Superior temporal gyrus (tissue), 1 donor: ENCODE results near the gene CACNG5.

Experiments used
- DNase-seq: peaks from one replicate; pipeline ENCODE4 v3.0.0-alpha.2; 2016; ENCODE audit errors: extremely low spot score

Gene CACNG5

DNA sequence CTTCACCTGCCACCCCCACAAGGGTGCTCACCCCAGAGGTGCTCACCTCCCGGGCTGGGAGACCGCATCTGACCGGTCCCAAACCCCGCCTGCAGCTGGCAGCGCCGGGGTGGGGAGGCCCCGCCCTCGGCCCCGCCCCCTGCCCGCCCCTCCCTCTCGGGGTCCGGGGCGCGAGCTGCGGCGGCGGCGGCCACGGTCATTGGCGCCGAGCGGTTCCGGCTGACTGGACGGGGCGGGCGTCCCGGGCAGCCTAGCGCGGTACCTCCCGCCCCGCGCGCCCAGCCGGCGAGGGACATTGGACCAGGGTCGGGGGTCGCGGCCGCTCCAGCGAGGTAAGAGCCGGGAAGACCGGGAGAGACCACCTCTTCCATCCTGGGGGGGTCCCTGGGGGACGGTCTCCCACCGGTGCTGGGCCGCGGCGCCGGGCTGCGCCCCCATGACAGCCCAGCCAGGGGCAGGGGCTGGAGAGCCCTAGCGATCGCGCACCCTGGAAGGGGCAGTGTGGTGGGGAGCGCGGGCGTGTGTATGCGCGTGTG lies at the start of gene CACNG5:
TSS of gene CACNG5 (plus strand) at position 199 of the 536 bp plus-strand sequence. CDS start 42,216 bp downstream, outside the sequence.
- no peak for DNase-seq

- no peak for DNase-seq
These were observed 48.8 kb upstream of the CACNG5 start for GRCh38 chr17:66786107-66786506.

- no peak for DNase-seq
These were observed 47.0 kb upstream of the CACNG5 start for GRCh38 chr17:66787914-66788313.

GRCh38 chr17:66789093-66789492 lies 45.8 kb upstream of the CACNG5 start:
- no peak for DNase-seq

GRCh38 chr17:66789961-66790437 lies 44.9 kb upstream of the CACNG5 start:
- no peak for DNase-seq

DNA sequence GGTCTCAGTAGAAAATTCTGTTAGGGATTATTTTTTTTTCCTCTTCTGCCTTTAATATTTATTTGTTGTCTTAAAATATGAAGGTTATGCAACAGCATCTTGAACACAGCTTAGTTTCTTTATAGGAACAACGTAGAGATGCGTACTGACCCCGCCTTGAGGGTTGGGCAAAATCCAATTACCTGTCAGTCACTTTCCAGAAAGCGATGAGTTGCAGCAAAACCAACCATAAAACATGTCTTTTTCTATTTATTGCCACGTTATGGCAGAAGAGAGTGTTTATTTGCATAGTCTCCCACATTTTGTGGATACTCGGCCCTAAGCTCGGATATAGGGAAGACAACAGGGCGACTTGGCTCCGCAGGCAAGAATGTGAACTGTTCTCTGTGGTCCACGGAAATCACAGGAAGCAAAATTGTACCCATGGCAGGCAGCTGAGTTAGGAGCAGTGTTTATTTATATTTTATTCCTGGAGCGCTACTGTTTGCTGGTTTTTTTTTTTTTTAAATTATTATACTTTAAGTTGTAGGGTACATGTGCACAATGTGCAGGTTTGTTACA lies 44.3 kb upstream of the CACNG5 start:
- no peak for DNase-seq

GRCh38 chr17:66791347-66791746 lies 43.6 kb upstream of the CACNG5 start:
- DNase-seq, result no peak

DNA sequence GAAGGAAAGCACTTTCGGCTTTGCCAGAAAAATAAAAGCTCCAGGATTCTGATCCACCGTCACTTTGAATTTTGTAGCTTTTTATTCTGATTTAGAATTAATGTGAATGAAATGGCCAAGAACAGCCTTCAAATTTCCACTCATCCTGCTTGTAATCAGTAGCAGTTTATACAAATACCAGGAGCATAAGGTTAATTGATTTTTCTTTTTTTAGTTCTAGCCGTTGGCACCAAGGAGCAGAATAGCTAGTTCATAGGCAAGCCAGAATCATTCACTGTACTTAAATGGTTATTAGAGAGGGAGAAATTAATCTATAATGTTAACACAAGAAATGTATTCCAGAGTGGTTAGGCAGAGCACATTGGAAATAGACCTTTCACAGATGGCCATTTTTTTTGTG lies 41.1 kb upstream of the CACNG5 start:
- no peak for DNase-seq

- DNase-seq, result no peak
These were observed 39.4 kb upstream of the CACNG5 start for GRCh38 chr17:66795486-66795885.

DNA sequence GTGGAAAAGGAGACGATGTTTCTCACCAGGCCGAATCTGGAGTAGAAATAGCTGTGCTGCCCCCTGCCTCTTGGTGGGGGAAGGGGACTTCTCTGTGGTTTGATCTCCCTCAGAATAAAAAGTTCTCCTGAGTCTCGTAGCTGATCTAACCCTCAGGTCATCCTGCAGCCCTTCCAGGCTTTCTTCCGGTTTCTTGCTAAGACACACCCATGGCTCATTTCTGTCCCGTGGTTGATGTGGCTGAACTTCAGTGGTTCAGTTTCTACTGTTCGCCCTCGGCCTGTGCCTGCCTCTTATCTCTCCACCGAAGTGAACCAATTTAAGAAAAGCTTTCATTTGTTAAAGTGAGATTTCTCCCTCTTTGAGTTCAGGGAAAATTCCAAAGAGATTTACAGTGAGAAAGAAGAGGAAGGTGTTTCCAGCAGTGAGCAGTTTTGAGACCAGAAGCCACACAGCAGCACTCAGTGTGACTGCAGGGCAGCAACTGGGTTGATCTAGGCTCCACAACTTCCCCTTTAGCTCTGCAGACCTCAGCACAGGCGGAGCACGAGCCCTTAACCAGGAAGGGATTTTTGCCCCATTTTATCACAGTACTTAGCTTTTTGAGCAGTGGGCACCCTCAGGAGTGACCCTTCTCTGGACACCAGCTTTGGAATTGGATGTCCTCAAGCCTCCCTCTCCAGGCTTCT lies 34.9 kb upstream of the CACNG5 start:
- peak; percentile 13 for DNase-seq

DNA sequence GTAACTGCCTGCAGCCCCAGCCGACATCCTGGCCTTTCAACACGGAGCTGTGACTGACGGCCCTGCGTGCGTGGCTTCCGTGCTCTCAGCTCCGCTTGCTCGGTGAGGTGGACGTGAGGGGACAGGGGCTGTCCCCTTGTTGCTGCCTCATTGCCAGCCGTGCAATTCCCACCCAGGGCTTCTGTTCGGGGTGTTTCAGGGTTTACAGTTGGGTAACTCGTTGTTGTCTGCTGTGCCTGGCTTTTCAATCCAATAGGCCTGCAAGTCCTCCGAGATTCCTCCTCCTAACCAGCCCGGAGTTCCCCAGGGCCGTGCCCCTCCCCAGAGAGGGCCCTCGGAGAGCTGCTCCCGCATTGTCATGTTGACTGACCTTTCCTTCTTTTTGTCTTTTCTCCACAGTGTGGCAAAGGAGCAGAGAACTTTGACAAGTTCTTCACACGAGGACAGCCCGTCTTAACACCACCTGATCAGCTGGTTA lies 31.4 kb upstream of the CACNG5 start:
- no peak for DNase-seq

- DNase-seq, result no peak
These were observed 29.4 kb upstream of the CACNG5 start for GRCh38 chr17:66805567-66805966.

GRCh38 chr17:66807182-66807581 lies 27.7 kb upstream of the CACNG5 start:
- no peak for DNase-seq

DNA sequence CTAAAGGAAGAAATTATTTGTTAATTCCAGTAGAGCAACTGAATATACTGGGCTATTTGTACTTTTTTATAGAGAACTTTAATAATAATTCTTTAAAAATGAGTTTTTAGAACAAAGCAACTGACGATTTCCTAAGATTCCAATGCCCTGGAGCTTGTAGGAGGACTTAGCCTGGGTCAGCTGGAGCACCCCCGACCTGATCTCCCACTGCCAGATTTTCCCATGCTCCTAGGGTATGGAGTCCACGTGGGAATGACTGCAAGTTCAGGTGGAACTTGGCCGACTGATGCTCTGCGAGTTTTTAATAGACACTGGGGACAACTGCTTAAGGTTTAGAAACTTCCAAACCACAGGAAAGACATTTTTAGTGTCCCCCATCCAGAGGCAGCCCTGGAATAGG lies 25.5 kb upstream of the CACNG5 start:
- DNase-seq, result no peak

GRCh38 chr17:66810951-66811682 lies 23.8 kb upstream of the CACNG5 start:
- DNase-seq, result no peak

GRCh38 chr17:66811683-66812054 lies 23.2 kb upstream of the CACNG5 start:
- no peak for DNase-seq

- DNase-seq, result no peak
These were observed 22.3 kb upstream of the CACNG5 start for GRCh38 chr17:66812571-66812970.

DNA sequence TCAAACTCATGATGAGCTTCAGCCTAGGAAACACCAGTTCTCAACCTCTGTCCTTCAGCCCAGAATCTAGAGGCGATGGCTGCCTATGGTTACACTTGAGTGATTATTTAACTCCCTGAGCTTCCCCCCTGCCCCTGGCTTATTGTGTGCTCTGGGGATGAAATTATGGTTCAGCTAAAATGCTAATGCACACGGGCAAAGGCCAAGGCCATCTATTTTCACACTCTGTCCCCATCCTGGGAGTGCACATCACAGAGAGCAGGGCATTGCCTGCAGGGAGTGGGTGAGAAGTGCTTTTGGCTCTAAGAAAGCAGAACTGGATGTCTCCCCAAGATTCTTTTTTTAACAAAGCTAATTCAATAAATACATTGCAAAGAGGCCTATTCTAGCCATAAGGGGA lies 21.6 kb upstream of the CACNG5 start:
- DNase-seq, result no peak

DNA sequence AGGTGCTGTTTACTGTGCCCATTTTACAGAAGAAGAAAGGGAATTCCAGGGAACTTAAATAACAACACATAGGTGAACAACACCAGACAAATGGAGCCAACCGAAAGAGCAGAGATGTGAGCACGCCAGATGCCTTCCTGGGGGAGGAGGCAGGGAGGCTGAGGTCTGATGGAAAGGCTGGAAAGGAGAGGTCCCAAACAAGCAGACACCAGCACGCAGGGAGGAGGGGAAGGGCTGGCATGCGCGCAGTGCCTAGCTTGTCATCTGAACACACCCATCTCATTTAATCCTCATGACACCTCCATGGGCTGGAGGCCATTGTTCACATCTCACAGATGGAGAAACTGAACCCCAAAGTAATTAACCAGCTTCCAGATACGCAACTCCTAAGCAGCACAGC lies 20.9 kb upstream of the CACNG5 start:
- DNase-seq, result no peak

DNA sequence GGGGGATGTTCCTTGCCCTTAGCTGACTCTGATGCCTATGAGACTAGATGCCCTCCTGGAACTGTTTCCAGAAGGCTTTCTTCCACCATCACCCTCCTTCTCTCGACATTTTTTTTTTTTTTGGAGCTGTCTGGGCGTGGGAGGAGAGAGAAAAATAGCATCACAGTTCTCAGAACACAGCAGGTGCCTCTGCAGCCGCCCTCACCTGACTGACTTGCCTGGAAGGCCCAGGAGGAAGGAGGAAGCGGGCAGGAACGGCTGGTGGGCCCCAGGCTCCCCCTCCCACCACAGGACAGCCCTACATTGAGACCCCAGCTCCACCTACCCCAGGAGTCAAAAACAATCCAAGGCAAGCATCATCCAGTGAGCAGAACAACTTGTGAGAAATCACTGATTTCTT lies 20.3 kb upstream of the CACNG5 start:
- DNase-seq, result no peak

GRCh38 chr17:66817750-66818149 lies 17.2 kb upstream of the CACNG5 start:
- no peak for DNase-seq

GRCh38 chr17:66819466-66819865 lies 15.5 kb upstream of the CACNG5 start:
- no peak for DNase-seq

DNA sequence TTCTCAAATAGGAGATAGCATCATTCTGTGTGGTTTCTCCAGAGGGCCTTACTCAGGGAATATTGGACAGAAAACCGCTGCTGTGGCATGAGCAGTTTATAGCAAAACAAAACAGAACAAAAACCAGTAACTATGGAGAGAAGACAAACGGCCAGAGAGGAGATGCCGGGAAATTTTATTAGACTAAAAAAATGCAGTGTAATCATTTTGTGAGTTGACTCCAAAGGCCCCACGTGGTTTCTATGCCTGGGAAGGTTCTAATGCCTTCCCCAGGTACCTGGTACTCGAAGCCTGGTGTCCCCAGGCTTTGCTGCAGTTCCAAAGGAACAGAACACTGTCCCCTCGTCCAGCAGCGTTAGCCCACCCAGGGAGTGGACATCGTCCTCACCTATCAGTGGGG lies 12.9 kb upstream of the CACNG5 start:
- DNase-seq, result no peak
